HG02885 (cell line): ENCODE measurements around the gene CD300A.

Experiments used
- ATAC-seq: cut with Tn5 transposase; IDR thresholded peaks from one replicate; pipeline ENCODE4 v1.9.1; 2021; ENCODE audit warnings: mild to moderate bottlenecking; ENCODE audit not compliant: unreplicated experiment, poor library complexity

The CD300A gene

DNA sequence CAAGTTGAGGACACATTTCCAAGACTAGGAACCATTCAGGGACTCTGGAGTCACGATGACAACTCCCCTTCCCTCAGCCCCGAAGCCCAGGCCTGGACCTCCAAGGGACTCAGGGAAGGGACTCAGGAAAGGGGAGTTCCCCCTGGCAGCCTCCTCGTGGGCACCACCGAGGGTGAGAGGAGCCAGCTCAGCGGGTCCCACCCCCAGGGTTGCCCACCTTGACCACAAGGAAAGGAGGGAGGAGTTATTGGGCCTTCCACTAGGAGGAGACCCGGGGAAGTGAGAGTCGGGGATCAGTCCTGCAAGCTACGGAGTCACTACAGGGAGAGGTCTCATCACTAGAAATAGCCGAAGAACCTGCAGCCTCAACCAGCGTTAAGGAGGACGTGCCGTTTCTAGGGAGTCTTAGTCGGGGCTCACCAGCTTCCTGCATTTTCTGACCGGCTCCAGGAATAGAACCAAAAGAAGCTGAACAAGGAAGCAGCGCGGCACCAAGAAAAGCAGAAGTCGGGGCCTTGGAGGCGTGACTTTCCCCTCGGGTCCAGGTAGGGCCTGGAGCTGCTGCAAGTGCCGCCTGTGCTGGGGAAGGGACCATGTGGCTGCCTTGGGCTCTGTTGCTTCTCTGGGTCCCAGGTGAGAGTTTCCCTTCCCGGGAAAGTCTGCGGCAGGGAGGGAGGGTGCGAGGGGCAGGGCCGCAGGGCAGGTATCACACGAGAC lies at the start of gene CD300A:
CD300A (plus strand) TSS at position 524 of the 717 bp plus-strand sequence; CDS start at position 594, 70 bp downstream.
- no peak for ATAC-seq

GRCh38 chr17:74417178-74418045 lies 49.0 kb upstream of the CD300A start:
- ATAC-seq: no peak

GRCh38 chr17:74419928-74420411 lies 46.5 kb upstream of the CD300A start:
- no peak for ATAC-seq

GRCh38 chr17:74424117-74424516 lies 42.3 kb upstream of the CD300A start:
- ATAC-seq: no peak

DNA sequence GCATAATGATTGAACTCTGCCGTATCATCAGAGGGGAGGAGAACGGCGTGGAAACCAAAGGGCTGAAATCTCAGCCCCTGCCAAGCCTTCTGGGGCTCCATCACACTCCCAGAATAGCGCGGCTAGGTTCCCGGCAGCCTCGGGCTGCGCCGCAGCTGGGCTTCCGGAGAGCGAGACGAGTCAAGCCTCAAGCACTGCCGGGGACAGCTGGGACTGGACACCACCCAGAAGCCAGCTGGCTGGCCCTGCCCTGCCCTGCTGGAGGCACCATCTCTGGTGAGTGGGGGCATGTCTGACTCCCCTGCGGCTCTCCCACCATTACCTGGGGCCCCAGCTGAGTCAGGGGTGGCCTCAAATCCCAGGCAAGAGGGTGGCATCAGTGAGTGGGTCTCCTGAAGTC lies 41.8 kb upstream of the CD300A start:
- ATAC-seq: no peak

DNA sequence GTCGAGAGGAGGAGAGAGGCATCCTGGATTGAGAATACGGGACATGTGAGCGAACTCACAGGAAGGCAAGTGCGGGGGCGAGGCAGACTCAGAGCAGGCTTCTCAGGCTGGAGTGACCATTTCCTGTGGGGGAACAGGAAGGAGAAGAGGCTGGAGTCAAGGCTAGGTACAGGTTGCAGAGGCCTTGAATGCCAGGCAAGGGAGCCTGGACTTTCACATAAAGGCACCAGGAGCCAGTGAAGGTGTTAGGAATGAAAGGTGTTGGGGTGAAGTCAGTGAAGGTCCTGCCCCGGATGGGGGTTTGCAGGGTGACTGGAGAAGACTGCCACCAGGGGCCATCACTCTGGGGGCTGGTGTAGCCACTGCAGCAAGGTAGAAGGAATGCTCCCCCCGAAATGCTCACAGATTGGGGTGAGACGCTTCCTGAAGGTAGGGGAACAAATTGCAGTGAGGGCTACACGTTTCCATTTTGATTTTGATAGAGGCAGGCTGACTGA lies 39.8 kb upstream of the CD300A start:
- no peak for ATAC-seq

DNA sequence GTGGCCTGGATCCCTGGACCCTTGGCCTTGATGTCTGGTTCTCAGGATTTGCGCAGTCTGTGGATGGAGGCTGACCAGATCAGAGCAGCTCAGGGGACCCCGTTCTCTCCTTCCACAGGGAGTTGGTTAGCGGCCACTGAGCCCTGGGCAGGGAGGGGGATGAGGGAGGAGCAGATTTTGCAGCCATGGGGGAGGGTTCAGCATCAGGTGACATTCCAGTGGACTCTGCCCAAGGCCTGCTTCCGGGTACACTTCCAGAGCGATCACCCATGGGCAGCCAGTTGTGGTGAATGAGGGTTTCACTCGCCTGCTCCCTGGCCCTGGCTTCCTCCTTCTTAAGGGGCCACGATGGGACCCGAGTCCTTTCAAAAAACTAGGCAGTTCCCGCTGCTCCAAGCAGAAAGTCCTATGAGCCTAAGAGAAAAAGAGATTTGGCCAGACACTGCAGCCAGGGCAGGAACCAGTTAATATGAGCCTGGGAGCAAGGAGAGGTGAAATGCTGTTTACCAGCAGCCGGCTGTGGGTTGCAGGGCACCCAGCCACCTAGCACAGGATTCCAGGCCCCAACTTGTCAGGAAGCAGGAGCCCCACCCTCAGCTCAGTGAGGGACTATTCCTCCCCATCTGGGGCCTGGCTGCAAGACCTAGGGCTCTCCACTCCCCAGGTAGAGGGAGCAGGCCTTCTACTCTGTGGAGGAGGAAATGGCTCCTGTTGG lies 39.2 kb upstream of the CD300A start:
- no peak for ATAC-seq

DNA sequence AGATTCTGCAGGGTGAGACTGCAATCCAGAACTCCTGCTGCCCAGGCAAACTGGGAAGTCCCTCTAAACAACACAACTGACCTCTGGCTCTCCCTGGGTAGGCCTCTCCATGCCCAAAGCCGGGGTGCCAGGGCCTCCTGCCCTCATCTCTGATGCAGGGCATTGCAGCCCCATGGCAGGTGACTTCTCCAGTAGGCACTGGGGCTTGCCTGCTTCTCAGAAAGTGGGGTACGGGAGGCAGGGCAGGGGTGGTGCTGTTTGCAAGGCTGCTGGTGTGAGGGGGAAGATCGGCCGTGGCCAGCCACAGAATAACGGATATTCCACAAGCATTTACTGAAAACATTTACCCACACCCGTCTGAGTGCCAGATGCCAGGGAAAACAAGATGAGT lies 38.7 kb upstream of the CD300A start:
- ATAC-seq: no peak

- no peak for ATAC-seq
Observed at GRCh38 chr17:74429604-74430384, 36.6 kb upstream of the CD300A start.

DNA sequence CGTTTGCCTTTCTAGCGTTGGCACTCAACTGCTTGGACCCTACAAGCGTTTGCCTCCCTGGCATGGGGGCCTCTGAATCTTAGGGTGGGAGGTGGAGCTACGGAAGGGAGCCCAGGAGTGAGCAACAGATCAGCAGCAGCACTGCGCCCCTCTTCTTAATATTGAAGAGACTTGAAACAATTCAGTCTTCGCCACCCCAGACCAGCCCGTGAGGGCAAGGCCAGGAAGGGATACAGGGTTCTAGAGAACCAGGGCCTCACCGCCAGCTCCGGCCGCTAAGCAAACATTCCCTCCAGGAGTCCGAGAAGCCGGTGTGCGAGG lies 36.1 kb upstream of the CD300A start:
- no peak for ATAC-seq

GRCh38 chr17:74430706-74431567 lies 35.5 kb upstream of the CD300A start:
- no peak for ATAC-seq

DNA sequence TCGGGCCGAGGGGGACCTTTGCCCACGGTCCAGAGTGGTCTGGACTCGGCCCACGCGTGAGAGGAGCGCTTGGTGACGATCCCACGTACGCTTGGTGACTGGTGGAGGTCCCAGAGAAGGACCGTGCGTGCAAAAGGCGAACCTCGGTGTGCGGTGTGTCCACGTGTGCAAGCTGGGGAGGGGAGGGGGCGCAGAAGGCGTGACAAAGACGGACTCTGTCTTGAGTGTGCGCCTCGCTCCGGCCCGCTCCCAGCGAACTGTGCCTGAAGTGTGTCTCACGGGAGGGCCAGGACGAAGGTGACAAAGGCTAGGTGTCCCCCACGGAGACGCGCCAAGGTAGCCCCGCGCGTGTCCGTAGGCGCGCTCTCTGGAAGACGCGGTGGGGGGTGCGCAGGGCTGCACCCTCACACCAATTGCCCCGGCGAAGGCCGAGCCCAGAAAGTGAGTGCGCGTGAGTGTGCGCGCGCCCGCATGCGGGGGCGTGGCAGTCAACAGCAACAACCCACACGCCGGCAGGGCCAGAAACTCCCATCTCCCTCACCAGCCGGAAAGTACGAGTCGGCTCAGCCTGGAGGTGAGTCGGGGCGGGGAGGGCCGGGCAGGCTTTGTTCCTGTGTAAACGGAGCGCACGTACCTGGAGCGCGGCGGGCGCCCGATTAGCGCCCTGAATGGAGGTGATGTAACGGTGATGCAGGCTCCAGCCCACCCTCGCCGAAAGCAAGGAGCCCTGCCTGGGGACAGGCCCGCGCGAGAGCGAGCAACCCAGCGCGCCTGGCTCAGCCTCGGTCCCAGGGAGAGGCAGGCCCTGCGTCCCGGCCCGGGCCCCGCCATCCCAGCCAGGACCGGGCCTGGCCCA lies 34.6 kb upstream of the CD300A start, which contains the start of gene GPRC5C:
GPRC5C (plus strand) TSS at position 521 of the 856 bp plus-strand sequence. CDS start 7,689 bp downstream, outside the sequence.
- ATAC-seq: no peak

DNA sequence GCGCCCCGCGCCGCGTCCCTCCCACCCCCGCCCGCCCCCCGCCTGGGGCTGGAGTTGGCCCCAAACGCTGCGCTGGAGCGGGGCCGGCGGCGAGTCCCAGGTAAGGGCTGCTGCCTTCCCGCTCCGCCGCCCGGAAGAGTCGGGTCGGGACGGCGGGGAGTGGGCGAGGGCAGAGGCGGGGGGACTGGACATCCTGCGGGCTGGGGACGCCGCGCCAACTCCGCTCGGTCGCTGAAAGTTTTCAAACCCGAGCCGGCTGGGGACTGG lies 34.1 kb upstream of the CD300A start:
- no peak for ATAC-seq

DNA sequence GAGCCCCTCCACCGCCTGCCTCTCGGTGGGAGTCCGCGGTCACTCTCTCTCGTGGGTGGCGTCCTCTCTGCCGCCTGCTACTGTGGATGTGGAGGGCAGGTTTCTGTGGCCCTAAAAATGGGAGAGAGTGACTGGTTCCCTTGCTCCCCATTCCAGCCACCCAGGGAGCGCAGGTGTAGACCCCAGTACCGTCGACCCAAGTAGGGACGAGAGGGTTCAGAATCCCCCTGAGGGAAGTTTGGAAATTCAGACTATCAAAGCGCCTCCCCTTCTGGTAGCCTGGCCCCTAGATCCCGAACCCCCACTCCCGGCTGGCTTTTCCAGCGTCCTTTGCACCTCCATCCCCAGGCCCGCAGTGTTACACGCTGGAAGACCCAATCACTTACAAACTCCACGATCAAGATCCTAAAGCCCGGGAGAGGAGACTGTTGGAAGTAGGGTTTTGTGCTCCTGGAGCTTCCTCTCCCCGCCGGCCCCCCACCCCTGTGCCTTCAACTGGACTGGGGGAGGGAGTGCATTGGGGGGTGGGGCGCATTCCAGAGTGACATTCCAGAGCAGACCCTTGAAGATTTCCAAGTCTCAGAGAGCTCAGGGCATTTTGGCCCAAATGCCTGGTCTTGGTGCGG lies 33.6 kb upstream of the CD300A start:
- no peak for ATAC-seq

DNA sequence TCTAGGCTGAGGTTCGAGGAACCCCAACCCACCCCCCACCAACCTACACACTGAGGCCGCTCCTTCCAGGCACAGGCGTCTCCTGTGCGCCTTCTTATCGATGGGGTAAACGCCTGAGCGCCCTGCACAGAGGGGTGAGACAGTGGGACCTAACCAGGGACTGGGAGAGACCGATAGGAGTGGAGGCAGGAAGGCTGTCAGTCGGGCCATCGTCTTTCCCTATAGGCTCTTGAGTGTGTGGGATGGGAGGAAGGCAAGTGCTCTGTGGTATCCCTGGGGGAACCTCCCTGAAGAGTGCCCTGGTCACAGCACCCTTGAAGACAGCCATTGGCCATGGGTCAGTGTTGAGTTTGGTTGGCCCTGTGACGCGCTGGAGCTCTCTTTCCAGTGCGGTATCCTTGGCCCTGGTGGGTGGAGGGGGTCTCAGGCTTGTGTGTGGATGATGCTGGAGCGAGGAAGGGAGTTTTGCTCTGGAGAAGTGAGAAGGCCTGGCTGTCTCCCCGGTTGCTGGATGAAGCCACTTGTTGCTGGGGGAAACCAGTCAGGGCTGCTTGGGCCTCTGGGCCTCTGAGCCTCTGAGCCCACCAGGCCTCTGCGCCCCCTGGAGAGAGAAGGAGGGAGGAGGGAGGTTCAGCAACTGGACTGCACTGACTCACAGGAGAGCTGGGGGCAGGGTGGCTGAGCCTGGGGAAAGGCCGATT lies 32.9 kb upstream of the CD300A start:
- ATAC-seq: no peak

DNA sequence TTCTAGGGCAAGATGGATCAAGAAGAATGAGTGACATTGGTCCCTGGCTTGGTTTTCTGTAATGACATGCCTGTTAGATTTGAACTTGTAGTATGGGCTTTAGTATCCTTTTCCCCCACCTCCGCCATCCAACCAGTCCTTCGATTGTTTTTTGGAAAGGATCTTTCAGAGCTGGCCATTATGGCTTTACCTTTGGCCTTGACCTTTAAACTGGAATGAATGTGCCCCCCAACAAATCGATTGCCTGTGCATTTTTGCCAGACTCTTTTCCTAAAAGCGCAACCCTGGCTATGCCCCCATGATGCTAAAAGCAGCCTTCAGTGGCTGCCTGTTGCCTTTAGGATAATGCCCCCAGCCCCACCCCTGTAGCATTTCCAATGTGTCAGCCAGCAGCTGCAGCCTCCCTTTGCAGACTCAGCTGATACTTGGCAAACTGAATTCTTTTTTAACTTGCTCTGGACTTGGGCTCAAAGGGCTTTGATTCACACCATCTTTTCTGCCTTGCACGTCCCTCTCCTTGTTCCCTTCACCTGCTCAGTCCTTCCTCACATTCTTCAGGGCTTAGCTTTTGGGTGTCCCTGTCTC lies 30.6 kb upstream of the CD300A start:
- ATAC-seq: no peak

DNA sequence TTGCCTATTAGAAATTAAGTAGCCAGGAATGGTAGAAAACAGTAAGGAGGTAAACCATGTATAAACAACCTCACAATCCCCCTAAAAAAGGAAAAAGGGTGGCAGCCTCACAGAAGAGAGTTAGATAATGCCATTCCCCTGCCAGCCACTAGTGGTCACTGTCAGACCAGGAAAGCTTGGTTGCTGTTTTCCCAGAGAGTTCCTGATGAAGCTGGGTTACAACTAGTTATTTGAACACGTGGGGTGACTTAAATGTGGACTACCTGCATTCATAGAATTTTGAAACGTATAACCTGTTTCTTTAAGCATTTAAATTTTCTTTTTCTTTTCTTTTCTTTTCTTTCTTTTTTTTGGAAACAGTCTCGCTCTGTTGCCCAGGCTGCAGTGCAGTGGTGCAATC lies 28.7 kb upstream of the CD300A start:
- ATAC-seq: no peak
